Epidermal melanocyte (primary cell): Measurements from ENCODE around the gene MYH7B.

ENCODE experiments used
- DNase-seq: peaks from one replicate; pipeline ENCODE4 v3.0.0; 2011; ENCODE audit warnings: low spot score; ENCODE audit not compliant: insufficient read length

The MYH7B gene

DNA sequence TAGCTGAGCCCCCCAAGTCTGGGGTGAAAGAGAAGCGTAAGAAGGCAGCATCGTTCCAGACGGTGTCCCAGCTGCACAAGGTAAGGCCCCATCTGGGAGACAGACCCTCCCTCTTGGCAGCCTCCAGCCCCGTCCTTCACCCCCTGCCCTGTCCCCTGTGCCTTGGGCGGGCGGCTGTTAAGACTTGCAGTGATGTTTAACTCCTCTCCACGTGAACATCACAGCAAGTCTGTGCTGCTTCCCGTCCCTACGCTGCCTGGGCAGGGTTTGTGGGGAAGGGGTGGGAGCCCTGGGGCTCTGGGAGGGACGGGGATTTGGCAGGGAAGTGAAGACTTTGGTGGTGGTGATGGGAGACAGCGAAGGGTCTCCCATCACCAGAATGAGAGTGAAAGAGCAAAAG is 34.6 kb downstream of the MYH7B start:
- no peak for DNase-seq

DNA sequence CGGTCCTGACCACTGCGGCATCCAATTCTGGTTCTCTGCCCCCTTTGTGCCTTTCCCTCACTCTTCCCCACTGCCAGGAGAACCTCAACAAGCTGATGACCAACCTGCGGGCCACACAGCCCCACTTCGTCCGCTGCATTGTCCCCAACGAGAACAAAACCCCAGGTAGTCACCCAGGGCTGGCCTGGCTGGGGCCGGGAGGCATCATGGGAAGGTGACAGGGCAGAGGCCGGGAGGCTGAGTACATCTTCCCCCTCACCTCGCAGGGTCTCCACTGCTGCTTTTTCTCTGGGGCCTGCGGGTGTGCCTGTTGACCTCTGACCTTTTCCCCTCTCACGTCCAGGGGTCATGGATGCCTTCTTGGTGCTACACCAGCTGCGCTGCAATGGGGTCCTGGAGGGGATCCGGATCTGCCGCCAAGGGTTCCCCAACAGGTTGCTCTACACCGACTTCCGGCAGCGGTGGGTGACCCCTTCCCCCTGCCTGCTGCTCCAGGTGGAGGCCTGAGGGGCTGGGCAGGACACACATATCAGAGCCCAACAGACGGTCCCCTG is 35.1 kb downstream of the MYH7B start:
- DNase-seq: no peak

GRCh38 chr20:34992751-34993417 is 37.2 kb downstream of the MYH7B start:
- DNase-seq: no peak

- DNase-seq: no peak
Measured at GRCh38 chr20:34993941-34994508, 38.4 kb downstream of the MYH7B start.

DNA sequence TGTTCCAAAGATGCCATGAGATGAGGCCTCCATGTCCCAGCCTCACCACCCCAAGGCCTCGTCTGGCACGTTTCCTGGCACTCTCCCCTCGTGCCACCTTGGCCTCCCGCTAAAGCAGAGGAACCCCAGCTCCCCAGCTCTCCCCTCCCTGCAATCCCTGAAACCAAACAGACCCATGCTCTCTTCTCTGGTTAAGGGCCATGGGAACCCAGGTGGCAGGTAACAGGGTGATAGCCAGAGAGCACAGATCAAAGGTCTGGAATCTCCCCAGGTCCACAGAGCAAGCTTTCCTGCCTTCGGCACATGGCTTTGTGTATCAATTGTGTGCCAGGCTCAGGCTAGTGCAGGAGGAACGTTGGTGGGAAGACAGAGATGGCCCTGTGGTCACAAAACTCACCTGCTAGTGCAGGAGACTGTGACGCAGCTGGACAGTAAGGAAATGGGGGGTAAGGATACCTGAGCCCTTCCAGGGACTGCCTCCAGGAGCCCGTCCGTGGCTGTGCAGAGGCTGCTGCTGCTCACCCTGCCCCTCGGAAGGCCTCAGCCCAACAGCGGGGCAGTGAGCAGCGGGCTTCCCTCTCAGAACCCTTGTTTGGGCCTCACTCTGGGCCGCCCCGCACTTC is 39.0 kb downstream of the MYH7B start:
- DNase-seq: no peak

DNA sequence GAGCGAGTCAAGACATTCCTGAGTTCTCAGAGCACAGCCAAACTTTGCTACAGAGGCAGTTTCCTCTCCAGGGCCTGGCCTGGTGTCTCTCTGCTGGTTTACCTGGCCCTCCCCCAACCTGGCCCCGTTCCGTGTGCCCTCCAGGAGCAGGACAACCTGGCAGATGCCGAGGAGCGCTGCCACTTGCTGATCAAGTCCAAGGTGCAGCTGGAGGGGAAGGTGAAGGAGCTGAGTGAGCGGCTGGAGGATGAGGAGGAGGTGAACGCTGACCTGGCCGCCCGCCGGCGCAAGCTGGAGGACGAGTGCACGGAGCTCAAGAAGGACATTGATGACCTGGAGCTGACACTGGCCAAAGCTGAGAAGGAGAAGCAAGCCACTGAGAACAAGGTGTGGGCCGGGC is 39.5 kb downstream of the MYH7B start:
- DNase-seq: no peak

- no peak for DNase-seq
Measured at GRCh38 chr20:34995696-34996095, 40.0 kb downstream of the MYH7B start.

- no peak for DNase-seq
Measured at GRCh38 chr20:34996243-34997028, 40.8 kb downstream of the MYH7B start.

GRCh38 chr20:34997131-34997561 is 41.5 kb downstream of the MYH7B start:
- no peak for DNase-seq

DNA sequence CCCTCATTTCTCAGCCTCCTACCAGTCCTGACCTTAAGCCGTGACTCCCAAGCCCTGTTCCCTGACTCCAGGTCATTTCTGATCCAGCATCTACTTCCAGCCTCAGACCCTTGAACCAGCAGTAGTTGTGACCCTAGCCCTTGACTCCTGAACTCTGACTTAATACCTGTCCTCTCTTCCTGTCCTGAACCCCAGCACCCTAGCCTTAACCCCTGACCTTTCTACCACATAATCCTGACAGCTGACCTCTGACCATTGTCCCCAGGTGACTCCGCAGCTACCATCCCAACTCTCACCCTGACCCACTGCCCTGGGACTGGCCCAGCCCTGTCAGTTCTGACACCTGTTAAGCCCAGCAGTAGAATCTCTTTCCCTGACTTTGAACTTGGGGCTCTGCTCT is 42.1 kb downstream of the MYH7B start:
- DNase-seq: no peak

GRCh38 chr20:34998331-34998950 is 42.8 kb downstream of the MYH7B start:
- no peak for DNase-seq

GRCh38 chr20:34999021-34999451 is 43.4 kb downstream of the MYH7B start:
- DNase-seq: no peak

DNA sequence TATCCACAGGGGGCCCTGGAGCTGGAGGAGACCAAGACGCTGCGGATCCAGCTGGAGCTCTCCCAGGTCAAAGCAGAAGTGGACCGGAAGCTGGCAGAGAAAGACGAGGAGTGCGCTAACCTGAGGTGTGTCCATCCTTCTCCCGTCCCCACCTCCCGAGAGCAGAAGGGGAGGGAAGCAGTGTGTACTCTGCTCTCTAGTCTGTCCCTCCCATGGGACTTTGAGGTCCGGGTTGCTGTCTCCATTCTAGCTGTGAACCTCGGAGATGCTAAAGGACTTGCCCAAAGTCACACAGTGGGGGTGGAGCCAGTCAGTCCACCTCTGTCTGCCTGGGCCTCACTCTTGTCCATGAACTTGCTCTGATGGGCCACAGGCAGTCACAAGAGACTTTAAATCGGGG is 44.1 kb downstream of the MYH7B start:
- no peak for DNase-seq

GRCh38 chr20:35000311-35000921 is 44.7 kb downstream of the MYH7B start:
- DNase-seq: no peak

- no peak for DNase-seq
Measured at GRCh38 chr20:35000922-35001595, 45.4 kb downstream of the MYH7B start.

GRCh38 chr20:35001596-35002362 is 46.1 kb downstream of the MYH7B start:
- DNase-seq: no peak

- no peak for DNase-seq
Measured at GRCh38 chr20:35002426-35003210, 47.0 kb downstream of the MYH7B start.

- DNase-seq: no peak
Measured at GRCh38 chr20:35003211-35004031, 47.8 kb downstream of the MYH7B start.
